ENCODE measurements around the gene STAG3.

STAG3 gene

DNA sequence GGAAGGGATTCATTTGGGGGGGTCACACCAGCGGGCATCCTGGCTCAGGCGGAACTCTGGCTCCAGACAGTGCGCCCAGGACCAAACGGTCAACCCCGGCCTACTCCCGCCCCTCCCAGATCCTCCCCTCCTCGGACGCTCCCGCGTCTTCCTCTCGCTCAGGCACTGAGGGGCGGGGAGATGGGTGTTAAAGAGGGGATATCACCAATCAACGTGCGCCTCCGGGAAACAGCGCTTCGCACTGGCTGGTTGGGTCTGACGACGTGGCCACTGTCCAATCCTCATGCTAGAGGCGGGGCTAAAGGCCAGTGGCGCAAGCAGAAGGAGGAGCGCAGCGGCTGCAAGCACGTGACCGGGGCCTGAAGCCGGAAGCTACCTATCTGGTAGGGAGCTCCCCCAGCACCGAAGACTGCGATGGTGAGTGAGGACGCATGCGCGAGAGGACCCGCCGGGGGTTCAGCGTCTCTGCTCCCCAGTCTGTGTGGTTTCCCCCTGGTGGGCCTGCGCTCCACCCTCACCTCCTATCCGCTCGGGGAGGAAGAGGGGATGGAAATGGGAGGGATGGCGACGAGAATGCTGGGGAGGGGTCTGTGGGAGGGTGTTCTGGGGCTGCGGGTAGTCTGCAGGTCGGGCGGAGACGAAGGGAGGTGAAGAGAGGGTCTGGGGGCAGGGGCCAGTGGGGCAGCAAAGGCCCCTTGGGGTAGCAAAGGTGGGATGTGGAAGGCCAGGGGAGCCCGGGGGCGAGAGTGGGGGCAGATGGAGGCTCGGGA, 29.0 kb upstream of the STAG3 start, which contains the start of gene LAMTOR4:
Gene LAMTOR4 (plus strand): TSS at position 360 of the 770 bp plus-strand sequence. CDS start 55 bp downstream, at position 415.
- DNase-seq = peak; percentile 96
- peak within 1 kb of the TSS; percentile 96 for H3K27ac Mint-ChIP-seq
- peak within 1 kb of the TSS; percentile 97 for H3K4me3 Mint-ChIP-seq
- peaks cover 19% of the 10 kb centered on the region for H3K36me3 Mint-ChIP-seq (ENCODE audit: low read depth)
- no peaks in the 10 kb centered on the region for H3K9me3 Mint-ChIP-seq
- peaks cover 1% of the 10 kb centered on the region for H3K27me3 Mint-ChIP-seq
- peak; percentile 98 for ATAC-seq
- peaks cover 35% of the 10 kb centered on the region for H3K4me1 Mint-ChIP-seq

GRCh38 chr7:100152404-100152803, 25.3 kb upstream of the STAG3 start:
- ATAC-seq (no peak), DNase-seq (no peak)
- Mint-ChIP-seq H3K9me3 (no peaks in the 10 kb centered on the region), H3K36me3 (ENCODE audit: low read depth) (peaks cover 33% of the 10 kb centered on the region), H3K27ac (peak overlapping the region; percentile 71), H3K27me3 (peaks cover 1% of the 10 kb centered on the region), H3K4me3 (peak overlapping the region; percentile 20), H3K4me1 (peaks cover 54% of the 10 kb centered on the region)

GRCh38 chr7:100152937-100153666, 24.6 kb upstream of the STAG3 start:
- peaks cover 1% of the 10 kb centered on the region for H3K27me3 Mint-ChIP-seq
- DNase-seq = no peak
- no peak for ATAC-seq
- no peak overlapping the region for H3K4me3 Mint-ChIP-seq
- no peaks in the 10 kb centered on the region for H3K9me3 Mint-ChIP-seq
- H3K27ac Mint-ChIP-seq = peak overlapping the region; percentile 71
- H3K4me1 Mint-ChIP-seq = peaks cover 54% of the 10 kb centered on the region
- H3K36me3 Mint-ChIP-seq (ENCODE audit: low read depth) = peaks cover 36% of the 10 kb centered on the region

- Mint-ChIP-seq H3K4me1 (peaks cover 51% of the 10 kb centered on the region), H3K4me3 (no peak overlapping the region), H3K27me3 (no peaks in the 10 kb centered on the region), H3K27ac (peak overlapping the region; percentile 69), H3K9me3 (no peaks in the 10 kb centered on the region), H3K36me3 (ENCODE audit: low read depth) (peaks cover 36% of the 10 kb centered on the region)
- DNase-seq (no peak), ATAC-seq (no peak)
Observed at GRCh38 chr7:100153708-100154535, 23.8 kb upstream of the STAG3 start.

- no peak overlapping the region for H3K27ac Mint-ChIP-seq
- H3K9me3 Mint-ChIP-seq = no peaks in the 10 kb centered on the region
- H3K4me3 Mint-ChIP-seq = no peak overlapping the region
- DNase-seq = no peak
- H3K4me1 Mint-ChIP-seq = peaks cover 52% of the 10 kb centered on the region
- peaks cover 36% of the 10 kb centered on the region for H3K36me3 Mint-ChIP-seq (ENCODE audit: low read depth)
- no peaks in the 10 kb centered on the region for H3K27me3 Mint-ChIP-seq
- ATAC-seq = no peak
Observed at GRCh38 chr7:100154651-100155491, 22.8 kb upstream of the STAG3 start.

- Mint-ChIP-seq H3K27ac (peak overlapping the region; percentile 86), H3K36me3 (ENCODE audit: low read depth) (peaks cover 31% of the 10 kb centered on the region), H3K4me3 (no peak overlapping the region), H3K9me3 (no peaks in the 10 kb centered on the region), H3K27me3 (no peaks in the 10 kb centered on the region), H3K4me1 (peaks cover 45% of the 10 kb centered on the region)
- ATAC-seq = no peak
- DNase-seq = no peak
Observed at GRCh38 chr7:100155553-100156317, 22.0 kb upstream of the STAG3 start.

GRCh38 chr7:100156331-100157068, 21.2 kb upstream of the STAG3 start:
- peaks cover 44% of the 10 kb centered on the region for H3K4me1 Mint-ChIP-seq
- H3K27ac Mint-ChIP-seq = peak overlapping the region; percentile 86
- H3K36me3 Mint-ChIP-seq (ENCODE audit: low read depth) = peaks cover 31% of the 10 kb centered on the region
- DNase-seq (no peak), ATAC-seq (peak; percentile 64)
- H3K9me3 Mint-ChIP-seq = no peaks in the 10 kb centered on the region
- H3K4me3 Mint-ChIP-seq = peak overlapping the region; percentile 85
- H3K27me3 Mint-ChIP-seq = no peaks in the 10 kb centered on the region

DNA sequence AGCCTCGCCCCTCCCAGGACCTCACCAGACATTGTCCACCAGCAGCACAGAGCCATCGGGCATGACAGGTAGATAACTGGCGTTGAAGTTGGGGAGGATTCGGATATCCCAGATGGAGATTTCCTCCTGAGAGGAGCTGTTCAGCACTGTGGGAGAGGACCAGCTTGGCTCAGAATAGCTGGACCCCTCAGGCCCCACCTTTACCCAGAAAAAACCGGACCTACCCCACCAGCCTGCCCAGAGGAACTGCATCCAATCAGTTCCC, 20.7 kb upstream of the STAG3 start:
- Mint-ChIP-seq H3K4me1 (peaks cover 39% of the 10 kb centered on the region), H3K36me3 (ENCODE audit: low read depth) (peaks cover 27% of the 10 kb centered on the region)

GRCh38 chr7:100157334-100158228, 20.1 kb upstream of the STAG3 start:
- Mint-ChIP-seq H3K27ac (peak overlapping the region; percentile 86), H3K36me3 (ENCODE audit: low read depth) (peaks cover 21% of the 10 kb centered on the region), H3K9me3 (no peaks in the 10 kb centered on the region), H3K4me3 (peak overlapping the region; percentile 85), H3K4me1 (peaks cover 34% of the 10 kb centered on the region), H3K27me3 (no peaks in the 10 kb centered on the region)
- no peak for DNase-seq
- ATAC-seq = no peak

More for the DNA sequence above, 20.7 kb upstream of the STAG3 start:
- no peak for ATAC-seq
- peak overlapping the region; percentile 86 for H3K27ac Mint-ChIP-seq
- no peak for DNase-seq
- H3K9me3 Mint-ChIP-seq = no peaks in the 10 kb centered on the region
- peak overlapping the region; percentile 85 for H3K4me3 Mint-ChIP-seq
- H3K27me3 Mint-ChIP-seq = no peaks in the 10 kb centered on the region

- H3K9me3 Mint-ChIP-seq = no peaks in the 10 kb centered on the region
Observed at GRCh38 chr7:100158229-100159098, 19.3 kb upstream of the STAG3 start, which contains the start of gene TRAPPC14. Gene TRAPPC14, minus strand, starts transcription at chr7:100158723. Its CDS starts 224 bp downstream, at chr7:100158499.

DNA sequence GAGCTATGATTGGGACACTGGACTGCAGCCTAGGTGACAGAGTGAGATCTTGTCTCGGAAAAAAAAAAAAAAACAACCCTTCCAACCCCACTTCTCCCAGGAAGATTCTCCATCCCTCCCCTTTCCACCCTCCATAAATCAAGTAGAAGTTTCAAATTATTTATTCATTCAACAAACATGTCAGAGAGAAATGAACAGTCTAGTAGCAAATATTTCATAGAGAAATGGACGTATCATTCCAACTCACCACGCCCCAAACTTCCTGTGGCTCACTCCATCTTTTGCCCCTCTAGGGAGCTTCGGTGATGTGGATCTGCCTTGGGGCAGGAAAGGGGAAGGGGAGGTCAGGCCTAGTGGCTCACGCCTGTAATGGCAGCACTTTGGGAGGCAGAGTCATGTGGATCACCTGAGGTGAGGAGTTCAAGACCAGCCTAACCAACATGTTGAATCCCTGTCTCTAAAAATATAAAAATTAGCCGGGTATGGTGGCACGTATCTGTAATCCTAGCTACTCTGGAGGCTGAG, 18.6 kb upstream of the STAG3 start:
- H3K27ac Mint-ChIP-seq = peak overlapping the region; percentile 85
- no peaks in the 10 kb centered on the region for H3K9me3 Mint-ChIP-seq
- H3K4me1 Mint-ChIP-seq = peaks cover 42% of the 10 kb centered on the region
- ATAC-seq (no peak), DNase-seq (no peak)
- H3K4me3 Mint-ChIP-seq = peak overlapping the region; percentile 85
- H3K27me3 Mint-ChIP-seq = no peaks in the 10 kb centered on the region
- H3K36me3 Mint-ChIP-seq (ENCODE audit: low read depth) = peaks cover 15% of the 10 kb centered on the region

More at GRCh38 chr7:100158229-100159098, 19.3 kb upstream of the STAG3 start, which contains the start of gene TRAPPC14:
- DNase-seq (peak; percentile 97), ATAC-seq (peak; percentile 71)
- H3K4me1 Mint-ChIP-seq = peaks cover 42% of the 10 kb centered on the region
- peak within 1 kb of the TSS; percentile 85 for H3K4me3 Mint-ChIP-seq
- H3K27ac Mint-ChIP-seq = peak within 1 kb of the TSS; percentile 86
- peaks cover 17% of the 10 kb centered on the region for H3K36me3 Mint-ChIP-seq (ENCODE audit: low read depth)
- no peaks in the 10 kb centered on the region for H3K27me3 Mint-ChIP-seq
